Neural progenitor cell (in vitro differentiated cells): Measurements from ENCODE around the gene FUCA2. TPM values are rescaled to one million over a fixed set of nuclear protein-coding genes. Genes with fewer than 3 reads are reported as not detected.
A peak's percentile ranks its signal among the peaks of the same experiment; 100 is the strongest.
"Not testable (repeated sequence)": the region's sequence is repeated elsewhere in the genome, so short reads cannot be mapped to it uniquely, and the experiment has no call there.

Source experiments
- DNase-seq: peaks from one replicate; pipeline ENCODE4 v3.0.0-alpha.2; 2016; ENCODE audit warnings: low spot score
- H2AFZ ChIP-seq: fragments of 200-600 bp; sonication (generic); replicated peaks from 2 replicates; pipeline ENCODE4 v1.6.1; 2016; ENCODE audit warnings: antibody characterized with exemption
- H3F3A ChIP-seq: fragments of 200-600 bp; sonication (generic); 2 replicates; pipeline ENCODE4 v1.6.1; 2016; ENCODE audit warnings: antibody characterized with exemption, low read depth
- H3K27ac ChIP-seq: fragments of 200-600 bp; sonication (generic); 2 replicates; pipeline ENCODE4 v1.5.1; 2016; ENCODE audit warnings: mild to moderate bottlenecking
- H3K27me3 ChIP-seq: fragments of 200-600 bp; sonication (generic); 2 replicates; pipeline ENCODE4 v1.6.1; 2016; ENCODE audit warnings: mild to moderate bottlenecking, moderate library complexity
- H3K36me3 ChIP-seq: fragments of 200-600 bp; sonication (generic); 2 replicates; pipeline ENCODE4 v1.5.1; 2016
- H3K4me1 ChIP-seq: fragments of 200-600 bp; sonication (generic); 2 replicates; pipeline ENCODE4 v1.6.1; 2016; ENCODE audit warnings: mixed run types
- H3K4me2 ChIP-seq: fragments of 200-600 bp; sonication (generic); 2 replicates; pipeline ENCODE4 v1.6.1; 2016
- H3K4me3 ChIP-seq: fragments of 200-600 bp; sonication (generic); 2 replicates; pipeline ENCODE4 v1.5.1; 2016
- H3K79me2 ChIP-seq: fragments of 200-600 bp; sonication (generic); 2 replicates; pipeline ENCODE4 v1.6.1; 2016; ENCODE audit warnings: low read depth
- H3K9ac ChIP-seq: fragments of 200-600 bp; sonication (generic); 2 replicates; pipeline ENCODE4 v1.6.1; 2016
- H3K9me3 ChIP-seq: fragments of 200-600 bp; sonication (generic); 2 replicates; pipeline ENCODE4 v1.5.1; 2016; ENCODE audit warnings: low read depth
- H4K20me1 ChIP-seq: fragments of 200-600 bp; sonication (generic); 2 replicates; pipeline ENCODE4 v1.6.1; 2016; ENCODE audit warnings: low read depth
- H3K27ac Mint-ChIP-seq: 3 replicates; pipeline ENCODE4 v1.8.0; 2021; ENCODE audit warnings: mixed read lengths
- H3K27me3 Mint-ChIP-seq: 2 replicates; pipeline ENCODE4 v1.8.0; 2022; ENCODE audit warnings: low read depth, mild to moderate bottlenecking, inconsistent platforms, moderate library complexity, mixed read lengths; ENCODE audit not compliant: insufficient read depth
- H3K36me3 Mint-ChIP-seq: 3 replicates; pipeline ENCODE4 v1.8.0; 2021; ENCODE audit warnings: mixed read lengths
- H3K4me1 Mint-ChIP-seq: 3 replicates; pipeline ENCODE4 v1.8.0; 2021; ENCODE audit warnings: mixed read lengths
- H3K4me3 Mint-ChIP-seq: 3 replicates; pipeline ENCODE4 v1.8.0; 2021; ENCODE audit warnings: mild to moderate bottlenecking, moderate library complexity, mixed read lengths
- H3K9me3 Mint-ChIP-seq: 3 replicates; pipeline ENCODE4 v1.8.0; 2020; ENCODE audit warnings: mixed read lengths
- CTCF ChIP-seq: fragments of 200-600 bp; sonication (generic); IDR thresholded peaks from 2 replicates; pipeline ENCODE4 v1.5.1; 2017; ENCODE audit warnings: antibody characterized with exemption, mild to moderate bottlenecking
- EZH2 ChIP-seq: fragments of 200-600 bp; sonication (generic); IDR thresholded peaks from 2 replicates; pipeline ENCODE4 v1.6.1; 2017; ENCODE audit warnings: antibody characterized with exemption, mild to moderate bottlenecking, moderate library complexity
- EZH2phosphoT487 ChIP-seq: fragments of 200-600 bp; sonication (generic); IDR thresholded peaks from 2 replicates; pipeline ENCODE4 v1.6.1; 2017; ENCODE audit warnings: antibody characterized with exemption
- total RNA-seq: library from RNA; depleted of rRNA; stranded (reverse); fragments of >200 nt; gene quantifications from 2 replicates; pipeline ENCODE4 v1.2.3, GENCODE V29; 2015; ENCODE audit warnings: low replicate concordance

The FUCA2 gene
- total RNA-seq, 1 donor from 2014 or later = 37.4 TPM

GRCh38 chr6:143513410-143513809 is 1.9 kb upstream of the FUCA2 start:
- peaks cover 4% of the 10 kb centered on the region for H3F3A ChIP-seq
- no peaks in the 10 kb centered on the region for H3K9me3 ChIP-seq
- peak overlapping the region; percentile 70 for H3K27ac Mint-ChIP-seq
- H3K4me1 ChIP-seq = peaks cover 11% of the 10 kb centered on the region
- H3K4me3 Mint-ChIP-seq = peak overlapping the region; percentile 63
- H3K79me2 ChIP-seq = peaks cover 13% of the 10 kb centered on the region
- peaks cover 2% of the 10 kb centered on the region for H3K9me3 Mint-ChIP-seq
- peaks cover 4% of the 10 kb centered on the region for H3K27me3 Mint-ChIP-seq
- no peak overlapping the region for H3K4me2 ChIP-seq
- H3K27ac ChIP-seq = no peak overlapping the region
- H3K9ac ChIP-seq = no peak overlapping the region
- H3K36me3 Mint-ChIP-seq = peaks cover 5% of the 10 kb centered on the region
- DNase-seq = peak; percentile 59
- no peaks in the 10 kb centered on the region for H3K36me3 ChIP-seq
- no peak overlapping the region for H2AFZ ChIP-seq
- TF ChIP-seq CTCF (peak; percentile 69), EZH2 (no peak), EZH2phosphoT487 (no peak)
- peaks cover 4% of the 10 kb centered on the region for H3K27me3 ChIP-seq
- H4K20me1 ChIP-seq = no peaks in the 10 kb centered on the region
- H3K4me3 ChIP-seq = no peak overlapping the region
- H3K4me1 Mint-ChIP-seq = peaks cover 35% of the 10 kb centered on the region

- H3K4me1 ChIP-seq, H3K36me3 ChIP-seq, H3K27ac ChIP-seq, H3K9me3 ChIP-seq, H3K27me3 Mint-ChIP-seq, H3K27ac Mint-ChIP-seq, H3K4me3 ChIP-seq, H3F3A ChIP-seq, H3K9ac ChIP-seq, H3K27me3 ChIP-seq, H3K9me3 Mint-ChIP-seq, DNase-seq, H2AFZ ChIP-seq, H4K20me1 ChIP-seq: not testable (repeated sequence)
- H3K79me2 ChIP-seq = peaks cover 13% of the 10 kb centered on the region
- Mint-ChIP-seq H3K36me3 (peaks cover 27% of the 10 kb centered on the region), H3K4me1 (peaks cover 34% of the 10 kb centered on the region), H3K4me3 (peak overlapping the region; percentile 87)
- H3K4me2 ChIP-seq = peak overlapping the region; percentile 78
These were observed 1.2 kb downstream of the FUCA2 start for GRCh38 chr6:143510326-143510725.

- Histone ChIP-seq H2AFZ (no peak overlapping the region), H3K4me1 (peaks cover 3% of the 10 kb centered on the region), H3K27me3 (no peaks in the 10 kb centered on the region), H3K4me2 (no peak overlapping the region), H4K20me1 (no peaks in the 10 kb centered on the region), H3K4me3 (no peak overlapping the region), H3K27ac (no peak overlapping the region), H3K9ac (no peak overlapping the region), H3F3A (no peaks in the 10 kb centered on the region), H3K36me3 (peaks cover under 1% of the 10 kb centered on the region), H3K79me2 (peaks cover 13% of the 10 kb centered on the region), H3K9me3 (no peaks in the 10 kb centered on the region)
- peaks cover 2% of the 10 kb centered on the region for H3K27me3 Mint-ChIP-seq
- no peak for DNase-seq
- H3K4me1 Mint-ChIP-seq = peaks cover 26% of the 10 kb centered on the region
- TF ChIP-seq EZH2phosphoT487 = no peak
- TF ChIP-seq CTCF = no peak
- no peak for TF ChIP-seq EZH2
- H3K9me3 Mint-ChIP-seq = no peaks in the 10 kb centered on the region
- H3K4me3 Mint-ChIP-seq = no peak overlapping the region
- peaks cover 24% of the 10 kb centered on the region for H3K36me3 Mint-ChIP-seq
- no peak overlapping the region for H3K27ac Mint-ChIP-seq
These were observed 4.0 kb downstream of the FUCA2 start for GRCh38 chr6:143507358-143508145.

GRCh38 chr6:143506620-143507019 is 4.9 kb downstream of the FUCA2 start:
- peaks cover 3% of the 10 kb centered on the region for H3K4me1 ChIP-seq
- no peaks in the 10 kb centered on the region for H3K9me3 Mint-ChIP-seq
- H3K27ac ChIP-seq = no peak overlapping the region
- H3K27me3 Mint-ChIP-seq = peaks cover 2% of the 10 kb centered on the region
- no peaks in the 10 kb centered on the region for H4K20me1 ChIP-seq
- H3K79me2 ChIP-seq = peaks cover 13% of the 10 kb centered on the region
- H3K36me3 ChIP-seq = peaks cover 3% of the 10 kb centered on the region
- no peak for DNase-seq
- H3F3A ChIP-seq = no peaks in the 10 kb centered on the region
- no peak overlapping the region for H3K4me2 ChIP-seq
- H3K9ac ChIP-seq = no peak overlapping the region
- peaks cover 24% of the 10 kb centered on the region for H3K36me3 Mint-ChIP-seq
- no peaks in the 10 kb centered on the region for H3K9me3 ChIP-seq
- H2AFZ ChIP-seq = no peak overlapping the region
- TF ChIP-seq EZH2 (no peak), EZH2phosphoT487 (no peak), CTCF (no peak)
- H3K27me3 ChIP-seq = no peaks in the 10 kb centered on the region
- no peak overlapping the region for H3K4me3 Mint-ChIP-seq
- H3K27ac Mint-ChIP-seq = no peak overlapping the region
- H3K4me1 Mint-ChIP-seq = peaks cover 21% of the 10 kb centered on the region
- no peak overlapping the region for H3K4me3 ChIP-seq
